Midbrain (tissue), 1 donor: ENCODE results near the gene ATCAY.

Source experiments
- DNase-seq: peaks from one replicate; lab custom pipeline; 2025; lab: John Stamatoyannopoulos, UW

ATCAY gene, protein sequence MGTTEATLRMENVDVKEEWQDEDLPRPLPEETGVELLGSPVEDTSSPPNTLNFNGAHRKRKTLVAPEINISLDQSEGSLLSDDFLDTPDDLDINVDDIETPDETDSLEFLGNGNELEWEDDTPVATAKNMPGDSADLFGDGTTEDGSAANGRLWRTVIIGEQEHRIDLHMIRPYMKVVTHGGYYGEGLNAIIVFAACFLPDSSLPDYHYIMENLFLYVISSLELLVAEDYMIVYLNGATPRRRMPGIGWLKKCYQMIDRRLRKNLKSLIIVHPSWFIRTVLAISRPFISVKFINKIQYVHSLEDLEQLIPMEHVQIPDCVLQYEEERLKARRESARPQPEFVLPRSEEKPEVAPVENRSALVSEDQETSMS

DNA sequence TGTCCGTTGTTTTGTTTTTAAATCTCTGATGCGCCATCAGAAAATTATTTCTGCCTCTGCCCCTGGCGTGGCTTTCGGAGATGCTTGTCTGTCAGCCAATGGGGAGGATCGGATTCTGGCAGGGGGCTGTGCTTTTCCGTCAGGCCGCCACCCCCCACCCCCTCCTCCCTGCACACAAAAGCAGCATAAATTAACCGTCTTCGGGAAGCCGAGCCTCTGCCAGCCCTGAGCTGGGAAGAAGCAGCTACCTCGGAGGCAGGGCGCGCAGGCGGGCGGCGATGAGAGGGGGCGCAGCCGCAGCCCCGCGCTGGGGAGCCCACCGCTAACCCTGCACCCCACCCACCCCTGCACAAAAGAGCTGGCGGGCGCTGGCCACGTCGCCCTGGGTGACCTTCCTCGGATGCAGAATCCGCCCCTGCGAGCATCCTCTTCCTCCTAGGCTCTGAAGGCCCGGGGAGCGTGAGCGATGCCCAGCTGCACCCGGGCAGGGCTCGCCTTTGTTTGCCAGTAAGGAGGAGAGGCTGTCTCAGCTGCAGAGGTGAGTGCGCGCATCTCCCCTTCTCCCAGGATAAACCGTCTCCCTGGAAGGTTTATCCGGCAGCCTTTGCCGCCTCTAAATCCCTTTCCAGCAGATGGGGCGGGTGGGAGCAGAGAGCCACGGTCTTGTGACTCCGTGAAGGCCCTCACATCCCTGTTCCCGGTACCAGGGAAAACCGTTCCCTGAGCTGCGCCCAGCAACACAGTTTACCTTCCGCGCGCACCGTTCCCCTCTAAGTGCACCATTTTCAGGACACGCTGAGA, at the start of gene ATCAY:
Gene ATCAY, plus strand, starts transcription at position 215 of the 801 bp plus-strand sequence. CDS start 5,083 bp downstream, outside the sequence.
- peak; percentile 22 for DNase-seq

DNA sequence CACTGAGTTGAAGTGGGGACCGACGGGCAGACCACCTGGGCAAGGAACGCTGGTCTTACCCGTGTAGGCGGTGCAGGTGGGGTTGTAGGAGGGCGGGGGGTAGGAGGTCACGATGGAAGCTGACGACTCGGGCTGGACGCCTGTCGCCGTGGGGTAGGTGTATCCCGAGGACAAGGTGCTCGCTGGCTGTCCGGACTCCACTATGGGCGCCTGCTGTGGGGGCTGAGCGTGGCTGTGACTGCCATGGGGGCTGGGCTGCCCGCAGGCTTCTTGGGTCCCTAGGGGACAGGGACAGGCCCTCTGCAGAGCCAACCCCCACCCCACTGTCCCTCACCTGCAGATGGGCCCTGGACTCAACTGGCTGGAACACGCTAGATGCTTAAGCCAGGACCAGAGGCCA, 48.9 kb upstream of the ATCAY start:
- no peak for DNase-seq

DNA sequence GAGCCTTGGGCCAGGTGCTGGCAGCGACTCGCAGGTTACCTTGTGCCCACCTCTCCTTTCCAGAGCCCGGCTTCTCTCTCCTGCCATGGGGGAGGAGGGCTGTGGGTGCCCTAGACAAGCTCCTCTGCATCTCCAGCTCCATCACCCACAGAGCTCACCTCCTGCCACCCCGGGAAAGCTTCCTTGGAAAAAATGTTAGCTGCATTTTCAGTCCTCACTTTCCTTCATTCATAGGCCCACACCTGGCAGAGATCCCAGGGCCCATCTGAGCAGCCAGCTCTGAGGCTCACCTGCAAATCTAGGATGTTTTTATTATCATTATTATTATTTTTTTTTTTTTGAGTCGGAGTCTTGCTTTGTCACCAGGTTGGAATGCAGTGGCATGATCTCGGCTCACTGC, 48.5 kb upstream of the ATCAY start:
- DNase-seq = no peak

DNA sequence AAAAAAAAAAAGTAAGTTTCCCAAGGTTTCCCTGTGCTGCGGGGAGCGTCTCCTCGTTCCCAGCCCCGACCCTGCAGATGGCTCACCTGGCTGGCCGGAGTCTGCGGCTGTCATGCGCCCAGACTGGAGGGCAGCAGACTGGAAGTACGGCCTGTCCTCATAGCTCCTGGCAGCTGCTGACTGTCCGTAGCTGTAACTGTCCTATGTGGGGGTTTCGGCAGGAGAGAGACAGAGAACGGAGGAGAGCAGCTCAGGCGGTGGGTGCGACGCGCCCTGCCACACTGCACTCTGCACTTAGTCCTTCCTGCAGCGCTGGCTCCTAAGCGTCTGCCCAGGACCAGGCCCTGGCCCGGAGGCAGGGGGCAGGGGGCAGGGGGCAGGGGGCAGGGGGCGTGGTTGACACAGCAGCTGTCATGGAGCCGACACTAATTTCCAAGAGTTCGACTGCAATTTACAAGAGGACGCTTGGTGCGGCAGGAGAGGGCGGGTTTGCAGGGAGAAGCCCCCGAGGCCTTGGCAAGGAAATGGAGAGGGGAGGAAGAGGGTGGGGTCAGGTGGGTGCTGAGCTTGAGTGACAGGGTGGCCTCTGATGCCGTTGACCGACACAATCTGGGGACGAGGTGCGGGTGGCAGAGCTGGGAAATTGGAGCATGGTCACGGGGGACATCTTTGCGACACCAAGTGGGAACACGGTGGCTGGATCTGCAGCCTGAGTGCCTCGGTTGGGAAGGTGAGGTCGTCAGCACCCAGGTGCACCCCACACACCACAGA, 46.7 kb upstream of the ATCAY start:
- DNase-seq = no peak

DNA sequence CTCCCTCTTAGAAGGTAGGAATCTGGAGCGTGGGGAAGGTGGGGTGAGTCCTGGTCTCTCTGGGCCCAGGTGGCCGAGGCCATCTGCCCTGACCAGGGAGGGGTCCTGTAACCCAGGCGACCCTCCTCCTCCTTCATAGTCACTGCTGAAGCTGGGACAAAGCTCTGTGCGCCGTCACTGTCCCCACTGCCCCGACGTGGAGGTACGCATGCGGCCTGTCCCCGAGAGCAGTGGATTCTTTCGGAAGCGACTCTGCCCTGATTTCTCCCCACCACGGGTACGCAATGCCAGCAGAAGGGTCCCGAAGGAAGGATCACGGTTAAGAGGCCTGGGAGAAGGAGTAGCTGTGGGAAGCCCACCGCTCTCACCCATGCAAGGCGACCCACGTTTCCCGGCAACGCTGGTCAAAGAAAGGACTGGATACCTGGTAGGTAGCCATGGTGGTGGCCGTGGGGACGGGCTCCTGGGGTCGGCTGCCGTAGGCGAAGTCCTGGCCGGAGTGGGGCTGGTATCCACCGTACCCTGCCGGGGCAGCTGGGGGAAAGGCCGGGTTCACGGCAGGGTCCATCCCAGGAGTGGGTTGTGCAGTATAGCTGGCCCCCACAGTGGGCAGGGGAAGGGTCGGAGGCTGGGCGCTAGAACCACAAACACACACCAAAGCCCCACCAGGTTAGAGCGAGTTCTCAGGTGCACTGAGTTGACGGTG, 46.0 kb upstream of the ATCAY start:
- DNase-seq = no peak

DNA sequence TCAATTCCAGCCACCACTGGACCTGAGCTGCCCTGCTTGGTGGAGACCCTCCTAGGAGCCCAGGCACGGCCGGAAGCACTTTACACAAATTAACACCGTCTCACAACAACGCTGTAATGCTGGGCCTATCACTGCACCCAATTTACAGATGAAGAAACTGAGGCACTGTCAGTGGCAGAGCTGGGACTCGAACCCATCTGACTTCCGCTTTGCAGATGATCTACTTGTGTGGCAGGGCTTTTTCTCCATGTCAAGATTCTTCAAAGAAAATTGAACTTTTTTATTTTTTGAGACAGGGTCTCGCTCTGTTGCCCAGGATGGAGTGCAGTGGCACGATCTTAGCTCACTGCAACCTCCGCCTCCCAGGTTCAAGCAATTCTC, 45.4 kb upstream of the ATCAY start:
- DNase-seq = no peak

DNA sequence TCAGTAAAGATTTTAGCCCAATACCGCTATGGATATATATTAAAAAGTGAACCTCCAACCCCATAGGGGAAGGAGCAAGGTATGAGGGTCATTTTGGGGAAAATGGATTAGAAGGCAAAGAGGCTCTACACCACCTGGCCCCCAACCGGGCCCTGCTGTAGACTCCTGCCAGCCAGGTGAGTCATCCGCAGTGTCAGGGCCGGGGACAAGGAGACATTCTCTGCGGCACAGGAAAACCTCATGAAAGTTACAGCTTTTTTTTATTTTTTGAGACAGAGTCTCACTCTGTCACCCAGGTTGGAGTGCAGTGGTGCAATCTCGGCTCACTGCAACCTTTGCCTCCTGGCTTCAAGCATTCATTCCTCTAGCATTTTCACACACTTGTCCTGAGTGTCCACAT, 43.6 kb upstream of the ATCAY start:
- DNase-seq = no peak

DNA sequence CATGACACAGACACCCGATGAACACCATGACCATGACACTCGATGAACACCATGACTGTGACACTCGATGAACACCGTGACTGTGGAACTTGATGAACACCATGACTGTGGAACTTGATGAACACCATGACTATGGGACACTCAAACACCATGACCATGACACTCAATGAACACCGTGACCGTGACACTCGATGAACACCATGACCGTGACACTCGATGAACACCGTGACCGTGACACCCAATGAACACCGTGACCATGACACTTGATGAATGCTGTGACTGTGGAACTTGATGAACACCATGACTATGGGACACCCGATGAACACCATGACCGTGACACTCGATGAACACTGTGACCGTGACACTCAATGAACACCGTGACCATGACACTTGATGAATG, 43.2 kb upstream of the ATCAY start:
- no peak for DNase-seq

DNA sequence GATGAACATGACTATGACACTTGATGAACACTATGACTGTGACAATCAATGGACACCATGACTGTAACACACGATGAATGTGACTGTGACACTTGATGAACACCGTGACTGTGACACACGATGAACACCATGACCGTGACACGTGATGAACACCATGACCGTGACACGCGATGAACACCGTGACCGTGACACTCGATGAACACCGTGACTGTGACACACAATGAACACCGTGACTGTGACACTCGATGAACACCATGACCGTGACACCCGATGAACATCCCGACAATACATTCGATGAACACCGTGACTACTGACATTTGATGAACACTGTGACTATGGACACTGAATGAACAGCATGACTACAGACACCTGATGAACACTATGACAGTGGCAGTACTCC, 42.6 kb upstream of the ATCAY start:
- DNase-seq = no peak

DNA sequence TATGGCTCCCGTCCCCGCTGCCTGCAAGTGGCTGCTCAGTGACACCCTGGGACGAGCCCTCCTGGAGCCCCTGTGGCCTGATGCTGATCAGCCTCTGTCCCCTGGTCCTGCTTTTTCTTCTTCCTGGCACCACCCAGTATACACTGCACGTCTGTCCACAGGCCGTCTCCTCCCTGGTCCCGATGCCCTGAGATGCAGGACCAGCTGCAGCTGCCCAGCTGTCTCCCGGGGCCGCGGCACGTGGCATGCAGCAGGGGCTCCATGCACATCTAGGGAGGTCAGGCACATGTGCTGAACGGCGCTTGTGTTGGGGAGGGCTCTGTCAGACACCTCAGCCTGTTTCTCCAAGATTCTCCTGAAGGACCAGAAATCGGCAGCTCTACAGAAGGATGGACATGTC, 41.8 kb upstream of the ATCAY start:
- no peak for DNase-seq

DNA sequence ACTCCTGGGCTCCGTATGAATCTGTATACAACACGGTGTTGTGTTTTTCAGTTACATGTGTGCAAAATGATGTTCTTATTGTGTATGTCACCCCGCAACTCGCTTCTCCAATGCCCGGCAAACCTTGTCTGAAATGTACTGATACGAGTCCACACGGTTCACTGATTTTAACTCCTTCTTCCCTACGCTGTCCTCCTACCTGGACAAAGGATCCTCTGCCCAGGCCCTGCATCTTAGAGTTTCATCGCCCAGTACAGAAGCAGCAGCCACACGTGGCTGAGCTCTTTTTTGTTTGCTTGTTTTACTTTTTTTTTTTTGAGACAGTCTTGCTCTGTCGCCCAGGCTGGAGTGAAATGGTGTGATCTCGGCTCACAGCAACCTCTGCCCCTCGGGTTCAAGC, 40.5 kb upstream of the ATCAY start:
- no peak for DNase-seq

DNA sequence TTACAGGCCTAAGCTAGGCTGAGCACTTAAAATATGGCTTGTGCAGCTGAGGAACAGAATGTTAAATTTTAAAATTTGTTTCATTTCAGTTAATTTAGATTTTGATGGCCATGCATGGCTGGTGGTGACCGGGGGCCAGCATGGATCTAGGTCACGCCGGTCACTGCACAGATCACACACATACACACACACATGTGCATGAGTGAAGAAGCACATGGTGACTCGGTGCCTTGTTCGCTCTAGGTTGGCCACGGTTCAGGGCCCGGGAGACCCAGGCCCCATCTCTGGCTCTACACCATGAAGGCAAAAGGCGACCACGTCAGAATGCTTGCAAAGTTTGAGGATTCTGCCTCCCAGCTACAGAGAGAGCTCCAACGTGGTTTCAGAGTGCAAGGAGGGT, 39.7 kb upstream of the ATCAY start:
- no peak for DNase-seq

DNA sequence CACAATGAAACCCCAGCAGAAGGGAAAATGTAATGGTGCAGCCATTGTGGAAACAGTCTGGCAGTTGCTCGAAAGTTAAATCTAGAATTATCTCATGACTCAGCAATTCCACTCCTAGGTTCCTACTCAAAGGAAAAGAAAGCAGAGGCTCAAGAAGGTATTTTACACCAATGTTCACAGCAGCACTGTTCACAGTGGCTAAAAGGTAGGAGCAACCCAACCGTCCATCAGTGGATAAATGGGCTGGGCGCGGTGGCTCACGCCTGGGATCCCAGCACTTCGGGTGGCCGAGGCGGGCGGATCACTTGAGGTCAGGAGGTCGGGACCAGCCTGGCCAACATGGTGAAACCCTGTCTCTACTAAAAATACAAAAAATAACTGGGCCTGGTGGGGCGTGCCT, 37.5 kb upstream of the ATCAY start:
- no peak for DNase-seq

DNA sequence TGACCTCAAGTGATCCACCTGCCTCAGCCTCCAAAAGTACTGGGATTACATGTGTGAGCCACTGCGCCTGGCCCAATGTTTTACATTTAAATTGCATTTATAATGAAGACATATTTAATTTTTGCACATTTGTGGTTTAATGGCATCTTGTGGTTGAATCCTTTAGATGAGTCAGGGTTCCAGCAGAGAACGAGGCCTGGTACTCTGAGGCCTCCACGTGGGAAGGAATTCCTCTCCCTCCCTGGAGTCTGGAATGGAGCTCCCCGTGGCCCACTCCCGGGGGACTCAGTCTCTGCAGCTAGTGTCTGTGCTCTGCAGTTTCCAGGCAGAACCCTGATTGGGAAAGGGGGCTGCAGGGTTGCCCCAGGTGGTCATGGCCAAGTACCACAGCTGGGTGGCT, 35.9 kb upstream of the ATCAY start:
- no peak for DNase-seq

DNA sequence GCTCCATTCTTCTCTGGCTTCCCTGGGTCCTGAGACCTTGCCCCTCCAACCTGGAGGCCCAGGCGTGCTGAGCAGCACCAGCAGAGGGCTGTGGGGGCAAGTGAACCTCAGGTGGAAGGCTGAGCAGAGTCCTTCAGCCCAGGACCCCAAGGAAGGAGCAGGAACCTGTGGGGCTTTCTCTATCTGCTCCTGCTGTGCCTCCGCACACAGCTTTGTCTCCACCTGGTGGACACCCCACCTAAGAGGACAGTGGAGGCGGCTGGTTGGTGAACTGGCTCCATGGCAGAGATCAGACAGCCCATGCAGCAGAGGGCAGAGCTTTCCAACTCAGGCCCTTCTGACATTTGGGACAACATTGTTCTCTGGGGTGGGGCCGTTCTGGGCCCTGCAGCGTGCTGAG, 31.4 kb upstream of the ATCAY start:
- DNase-seq = no peak

DNA sequence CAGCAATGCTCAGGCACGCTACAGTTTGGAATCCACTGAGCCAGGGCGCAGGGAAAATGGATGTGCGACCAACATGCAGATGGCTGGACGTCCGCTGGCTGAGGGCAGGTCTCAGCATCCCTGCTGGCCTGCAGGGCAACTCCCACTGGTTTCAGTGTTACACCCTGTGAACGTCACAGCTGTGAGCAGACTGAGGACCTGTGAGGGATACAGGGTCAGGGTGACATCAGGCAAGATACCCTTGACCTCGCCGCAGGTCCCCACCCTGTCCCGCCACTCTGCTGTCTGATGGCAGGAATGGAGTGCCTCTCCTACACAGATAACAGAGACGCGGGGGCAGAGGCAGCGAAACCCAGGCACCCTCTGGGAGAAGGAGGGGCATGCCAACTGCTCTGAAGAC, 30.7 kb upstream of the ATCAY start:
- DNase-seq = no peak

DNA sequence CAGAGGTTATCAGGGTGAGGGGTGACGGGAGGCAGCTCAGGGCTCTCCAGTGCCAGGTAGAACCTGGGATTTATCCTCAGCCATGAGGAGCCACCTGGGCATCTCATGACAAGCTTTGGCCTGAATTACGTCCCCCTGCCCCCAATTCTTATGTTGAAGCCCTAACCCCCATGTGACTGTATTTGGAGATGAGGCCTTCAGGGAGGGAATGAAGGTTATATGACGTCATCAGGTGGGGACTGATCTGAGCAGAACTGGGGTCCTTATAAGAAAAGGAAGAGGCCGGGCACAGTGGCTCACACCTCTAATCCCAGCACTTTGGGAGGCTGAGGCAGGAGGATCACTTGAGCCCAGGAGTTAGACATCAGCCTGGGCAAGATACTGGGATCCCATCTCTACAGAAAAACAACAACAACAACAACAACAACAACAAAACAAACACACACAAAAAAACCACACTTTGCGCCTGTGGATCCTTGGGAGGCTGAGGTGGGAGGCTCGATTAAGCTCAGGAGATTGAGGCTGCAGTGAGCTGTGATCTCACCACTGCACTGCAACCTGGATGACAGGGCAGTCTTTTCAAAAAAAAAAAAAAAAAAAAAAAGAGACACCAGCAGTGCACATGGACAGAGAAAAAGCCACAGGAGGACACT, 30.0 kb upstream of the ATCAY start:
- DNase-seq = no peak

DNA sequence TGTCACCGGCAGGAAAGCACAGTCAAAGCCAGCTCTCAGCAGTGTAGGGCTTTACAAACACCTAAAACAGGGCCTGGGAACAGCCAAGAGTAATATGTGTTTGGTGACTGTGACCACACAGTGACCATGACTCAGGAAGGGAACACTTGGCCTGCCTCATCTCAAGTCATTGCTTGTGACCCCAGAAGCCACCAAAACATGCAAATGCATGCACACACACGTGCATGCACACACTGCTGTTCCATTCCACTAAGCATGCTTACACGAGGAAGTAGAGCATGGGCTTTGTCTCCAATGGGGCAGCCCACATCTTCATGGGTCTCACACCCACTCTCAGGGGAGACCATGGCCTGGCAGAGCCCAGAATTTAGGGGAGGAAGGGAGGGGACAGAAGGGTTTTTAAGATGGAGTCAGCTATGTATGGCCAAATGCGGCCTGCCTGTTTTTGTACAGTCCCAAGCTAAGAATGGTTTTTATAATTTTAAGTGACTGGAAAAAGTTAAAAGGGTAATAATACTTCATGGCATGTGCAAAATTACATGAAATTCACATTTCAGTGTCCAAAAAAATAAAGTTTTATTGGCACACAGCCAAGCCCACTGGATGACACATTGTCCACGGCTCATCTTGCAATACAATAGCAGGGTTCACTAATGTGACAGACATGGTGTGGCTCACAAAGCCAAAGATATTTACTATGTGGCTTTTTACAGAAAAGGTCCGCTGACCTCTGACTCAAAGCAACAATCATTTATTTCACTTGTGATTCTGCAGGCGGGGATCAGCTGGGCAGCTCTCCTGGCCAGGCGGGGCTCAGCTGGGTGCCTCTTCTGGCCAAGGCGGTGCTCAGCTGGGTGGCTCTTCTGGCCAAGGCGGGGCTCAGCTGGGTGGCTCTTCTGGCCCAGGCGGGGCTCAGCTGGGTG, 29.0 kb upstream of the ATCAY start:
- no peak for DNase-seq

DNA sequence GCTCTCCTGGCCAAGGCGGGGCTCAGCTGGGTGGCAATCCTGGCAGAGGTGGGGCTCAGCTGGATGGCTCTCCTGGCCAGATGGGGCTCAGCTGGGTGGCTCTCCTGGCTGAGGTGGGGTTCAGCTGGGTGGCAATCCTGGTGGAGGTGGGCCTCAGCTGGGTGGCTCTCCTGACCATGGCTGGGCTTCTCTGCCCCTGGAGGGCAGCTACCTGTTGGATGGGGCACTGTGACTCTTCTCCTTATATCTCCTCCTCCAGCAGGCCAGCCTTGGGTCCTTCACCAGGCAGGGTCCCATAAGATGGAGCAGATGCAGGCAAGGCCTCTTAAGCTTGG, 28.3 kb upstream of the ATCAY start:
- no peak for DNase-seq

DNA sequence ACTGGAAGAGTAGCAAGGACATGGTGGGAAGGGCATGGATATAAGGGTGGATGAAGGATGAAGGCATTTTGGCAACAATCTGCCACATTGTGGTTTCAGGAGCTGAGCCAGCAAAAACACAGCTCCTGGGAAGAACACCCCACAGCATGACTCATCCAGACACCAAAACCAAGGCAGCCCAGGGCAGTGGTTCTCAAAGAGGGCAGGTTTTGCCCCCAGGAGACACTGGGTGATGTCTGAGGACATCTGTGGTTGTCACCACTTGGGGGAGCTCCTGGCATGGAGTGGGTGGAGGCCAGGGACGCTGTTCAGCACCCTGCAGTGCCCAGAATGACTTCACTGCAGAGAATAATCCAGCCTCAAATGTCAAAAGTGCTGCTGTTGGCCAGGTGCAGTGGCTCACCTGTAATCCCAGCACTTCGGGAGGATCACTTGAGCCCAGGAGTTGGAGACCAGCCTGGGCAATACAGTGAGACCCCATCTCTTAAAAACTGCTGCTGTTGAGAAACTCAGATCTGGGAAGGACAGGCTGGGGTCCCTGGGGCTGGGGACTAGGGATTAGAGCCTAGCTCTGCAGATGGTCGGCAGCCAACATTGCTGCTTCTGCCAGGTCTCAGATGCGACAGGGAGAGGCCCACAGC, 27.8 kb upstream of the ATCAY start:
- DNase-seq = no peak
